ENCODE data around the gene MUC2.

Gene MUC2

GRCh38 chr11:1107316-1108245, 32.9 kb downstream of the MUC2 start:
- no peak for DNase-seq

GRCh38 chr11:1108246-1108900, 33.7 kb downstream of the MUC2 start:
- DNase-seq = no peak

DNA sequence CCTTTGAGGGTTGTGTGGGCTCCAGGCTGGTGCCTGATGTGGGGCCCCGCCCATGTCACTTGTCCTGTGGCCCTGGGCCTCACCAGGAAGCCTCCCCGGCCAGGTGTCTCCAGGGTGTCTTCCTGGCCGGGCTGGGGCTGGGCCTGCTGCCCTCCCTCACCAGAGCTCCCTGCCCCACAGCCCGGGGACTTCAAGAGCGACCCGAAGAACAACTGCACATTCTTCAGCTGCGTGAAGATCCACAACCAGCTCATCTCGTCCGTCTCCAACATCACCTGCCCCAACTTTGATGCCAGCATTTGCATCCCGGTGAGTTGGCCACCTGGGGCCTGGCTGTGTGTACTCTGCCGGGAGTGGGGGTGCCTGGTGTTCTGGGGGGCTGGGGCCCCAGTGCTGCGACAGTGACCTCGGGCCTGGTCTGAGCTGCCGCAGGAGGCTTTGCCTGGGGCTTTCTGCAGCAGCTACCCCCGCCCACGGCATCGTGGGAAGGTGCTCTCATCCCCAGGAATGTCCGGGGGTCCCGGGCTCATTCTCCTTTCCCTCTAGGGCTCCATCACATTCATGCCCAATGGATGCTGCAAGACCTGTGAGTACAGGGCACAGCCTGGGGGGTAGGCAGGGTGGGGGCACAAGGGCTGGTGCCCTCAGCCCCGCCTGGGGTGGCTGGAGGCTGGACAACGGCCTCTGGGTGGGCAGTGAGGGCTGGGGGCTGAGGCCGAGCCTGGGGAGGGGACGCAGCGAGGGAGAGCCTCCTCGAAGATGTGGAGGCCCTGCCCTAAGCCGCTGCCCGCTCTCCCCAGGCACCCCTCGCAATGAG, 34.6 kb downstream of the MUC2 start:
- DNase-seq = no peak

DNA sequence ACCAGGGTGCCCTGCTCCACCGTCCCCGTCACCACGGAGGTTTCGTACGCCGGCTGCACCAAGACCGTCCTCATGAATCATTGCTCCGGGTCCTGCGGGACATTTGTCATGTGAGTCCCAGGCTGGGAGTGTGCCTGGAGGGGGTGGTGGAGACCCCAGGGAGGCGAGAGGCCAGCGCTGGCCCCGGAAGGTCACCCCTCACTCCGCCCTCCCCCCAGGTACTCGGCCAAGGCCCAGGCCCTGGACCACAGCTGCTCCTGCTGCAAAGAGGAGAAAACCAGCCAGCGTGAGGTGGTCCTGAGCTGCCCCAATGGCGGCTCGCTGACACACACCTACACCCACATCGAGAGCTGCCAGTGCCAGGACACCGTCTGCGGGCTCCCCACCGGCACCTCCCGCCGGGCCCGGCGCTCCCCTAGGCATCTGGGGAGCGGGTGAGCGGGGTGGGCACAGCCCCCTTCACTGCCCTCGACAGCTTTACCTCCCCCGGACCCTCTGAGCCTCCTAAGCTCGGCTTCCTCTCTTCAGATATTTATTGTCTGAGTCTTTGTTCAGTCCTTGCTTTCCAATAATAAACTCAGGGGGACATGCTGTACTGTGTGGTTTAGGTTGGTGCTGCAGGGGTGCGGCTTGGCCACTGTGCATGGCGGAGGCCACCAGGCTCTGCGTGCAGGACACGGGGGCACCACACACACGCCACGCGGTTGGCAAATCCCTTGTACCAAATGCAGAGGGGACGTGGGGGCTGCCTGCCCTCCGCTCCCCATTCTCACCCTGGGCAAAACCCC, 35.4 kb downstream of the MUC2 start:
- no peak for DNase-seq

DNA sequence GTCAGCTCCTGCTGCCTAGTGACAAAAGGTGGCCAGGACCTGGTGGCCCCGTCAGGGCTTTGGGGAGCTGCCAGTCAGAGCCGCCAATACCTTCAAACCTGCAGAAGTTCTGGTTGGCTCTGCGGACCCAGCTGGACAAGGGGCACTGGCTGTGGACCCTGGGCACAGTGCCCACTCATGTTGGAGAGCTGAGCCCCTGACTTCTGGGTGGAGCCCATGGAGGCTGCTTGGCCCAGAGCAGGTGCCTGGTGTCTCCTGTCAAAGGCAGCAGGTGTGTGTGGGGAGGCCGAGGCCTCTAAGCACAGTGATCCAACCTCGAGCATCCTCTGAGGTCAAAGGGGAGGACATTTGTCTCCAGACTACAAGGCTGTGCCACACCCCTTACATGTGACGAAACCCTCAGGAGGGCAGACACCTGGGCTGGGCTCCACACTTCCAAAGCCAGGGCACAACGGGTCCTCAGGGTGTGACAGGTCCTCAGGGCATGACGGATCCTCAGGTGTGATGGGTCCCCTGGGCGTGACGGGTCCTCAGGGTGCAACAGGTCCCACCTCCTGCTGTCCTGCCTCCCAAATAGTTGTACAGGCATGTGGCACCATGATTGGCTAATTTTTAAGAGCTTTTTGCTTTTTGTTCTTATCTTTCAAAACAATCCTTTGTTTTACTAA, 37.0 kb downstream of the MUC2 start:
- no peak for DNase-seq

DNA sequence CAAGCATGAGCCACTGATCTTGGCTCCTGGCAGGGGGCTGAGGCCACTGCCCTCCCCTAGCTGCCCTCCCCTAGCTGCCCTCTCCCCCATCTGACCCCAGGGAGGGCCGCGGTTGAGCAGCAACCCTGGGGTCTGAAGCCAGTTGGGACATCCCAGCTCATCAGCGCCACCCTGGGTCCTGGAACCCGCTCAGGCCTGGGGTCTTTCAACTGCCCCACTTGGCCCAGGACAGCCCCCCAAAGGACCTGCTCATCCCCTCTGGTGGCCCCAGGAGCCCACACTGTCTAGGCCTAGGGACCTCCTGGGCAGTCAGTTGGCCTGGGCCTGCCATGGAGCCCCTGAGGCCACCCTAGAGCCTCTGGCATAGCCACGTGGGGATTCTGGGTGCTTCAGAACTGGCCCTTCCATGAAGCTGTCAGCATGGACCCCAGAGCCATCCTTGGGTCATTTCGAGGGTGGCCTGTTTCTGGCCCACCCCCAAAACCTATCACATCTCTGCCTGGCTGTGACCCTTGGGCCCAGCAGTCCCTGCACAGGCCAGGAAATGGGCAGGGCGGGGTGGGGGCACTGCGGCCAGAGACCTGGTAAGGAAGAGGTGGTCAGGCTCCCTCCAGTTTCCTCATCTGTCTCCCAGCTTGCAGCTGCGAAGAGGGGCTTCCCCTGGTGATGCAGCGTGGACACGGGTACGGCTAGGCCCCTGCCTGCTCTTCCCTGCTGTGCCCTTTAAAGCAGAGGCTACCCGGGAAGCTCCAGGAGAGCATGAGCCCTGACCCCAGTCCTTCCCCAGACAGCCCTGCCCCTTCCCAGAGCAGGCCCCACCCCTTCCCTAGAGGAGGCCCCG, 37.9 kb downstream of the MUC2 start:
- DNase-seq = no peak

DNA sequence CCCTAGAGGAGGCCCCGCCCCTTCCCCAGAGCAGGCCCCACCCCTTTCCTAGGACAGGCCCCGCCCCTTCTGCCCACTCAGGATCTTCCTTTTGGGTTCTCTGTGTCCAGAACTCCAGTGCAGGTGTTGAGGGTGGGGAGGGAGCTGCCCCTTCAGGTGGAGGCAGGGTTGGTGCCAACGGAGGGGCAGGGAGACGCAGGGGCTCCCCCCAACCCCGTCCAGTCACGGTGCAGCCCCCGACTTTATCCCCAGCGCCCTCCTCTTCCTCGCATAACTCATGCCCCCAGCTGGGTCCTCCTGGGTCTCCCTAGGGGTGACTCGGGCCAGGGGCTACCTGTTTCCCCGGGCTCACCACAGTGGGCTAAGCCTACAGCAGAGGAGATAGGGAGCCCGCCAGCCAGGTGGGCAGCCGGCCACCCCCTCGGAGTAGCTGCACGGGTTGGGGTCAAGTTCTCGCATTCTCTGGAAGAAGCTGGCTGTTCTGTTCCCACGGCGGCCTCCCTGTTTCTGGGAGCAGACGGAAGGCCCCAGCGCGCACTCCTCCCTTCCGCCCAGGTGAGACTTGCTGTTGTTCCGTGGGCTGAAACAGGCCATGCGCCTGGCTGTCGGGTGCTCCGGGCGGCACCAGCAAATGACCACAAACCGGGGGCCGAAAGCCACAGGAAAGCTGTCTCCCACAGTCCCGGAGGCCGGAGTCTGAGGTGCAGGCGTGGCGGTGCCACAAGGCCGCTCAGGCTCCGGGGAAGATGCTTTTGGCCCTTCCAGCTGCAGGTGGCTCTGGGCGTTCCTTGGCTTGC, 38.9 kb downstream of the MUC2 start:
- no peak for DNase-seq

GRCh38 chr11:1115292-1115691, 40.6 kb downstream of the MUC2 start:
- peak; percentile 0 for DNase-seq

- DNase-seq = peak; percentile 0
Observed at GRCh38 chr11:1116104-1116503, 41.4 kb downstream of the MUC2 start.

- DNase-seq = no peak
Observed at GRCh38 chr11:1116666-1117390, 42.2 kb downstream of the MUC2 start.

GRCh38 chr11:1117992-1118391, 43.3 kb downstream of the MUC2 start:
- no peak for DNase-seq

GRCh38 chr11:1118755-1119603, 44.3 kb downstream of the MUC2 start:
- no peak for DNase-seq

- no peak for DNase-seq
Observed at GRCh38 chr11:1119604-1120146, 45.0 kb downstream of the MUC2 start.

- DNase-seq = no peak
Observed at GRCh38 chr11:1120532-1121330, 46.1 kb downstream of the MUC2 start.

DNA sequence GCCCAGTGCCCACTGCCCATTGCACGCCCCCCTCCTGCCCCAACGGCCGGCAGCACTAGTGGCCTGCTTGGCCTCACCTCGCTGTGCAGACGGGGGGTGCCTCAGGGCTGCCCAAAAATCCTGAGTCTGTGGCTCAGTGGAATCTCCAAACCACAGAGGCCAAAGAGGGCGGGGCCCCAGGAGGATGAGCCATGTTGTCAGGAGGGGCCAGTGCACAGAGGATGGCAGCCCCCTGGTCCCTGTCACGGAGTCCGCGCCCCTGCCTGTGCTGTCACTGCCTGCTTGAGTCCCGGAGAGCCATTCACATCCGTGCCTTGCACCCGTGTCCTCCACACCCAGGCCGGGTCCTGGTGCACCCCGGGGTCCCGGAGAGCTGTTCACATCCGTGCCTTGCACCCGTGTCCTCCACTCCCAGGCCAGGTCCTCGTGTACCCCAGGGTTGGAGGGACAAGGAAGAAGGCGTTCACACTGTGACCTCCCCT, 46.7 kb downstream of the MUC2 start:
- no peak for DNase-seq

DNA sequence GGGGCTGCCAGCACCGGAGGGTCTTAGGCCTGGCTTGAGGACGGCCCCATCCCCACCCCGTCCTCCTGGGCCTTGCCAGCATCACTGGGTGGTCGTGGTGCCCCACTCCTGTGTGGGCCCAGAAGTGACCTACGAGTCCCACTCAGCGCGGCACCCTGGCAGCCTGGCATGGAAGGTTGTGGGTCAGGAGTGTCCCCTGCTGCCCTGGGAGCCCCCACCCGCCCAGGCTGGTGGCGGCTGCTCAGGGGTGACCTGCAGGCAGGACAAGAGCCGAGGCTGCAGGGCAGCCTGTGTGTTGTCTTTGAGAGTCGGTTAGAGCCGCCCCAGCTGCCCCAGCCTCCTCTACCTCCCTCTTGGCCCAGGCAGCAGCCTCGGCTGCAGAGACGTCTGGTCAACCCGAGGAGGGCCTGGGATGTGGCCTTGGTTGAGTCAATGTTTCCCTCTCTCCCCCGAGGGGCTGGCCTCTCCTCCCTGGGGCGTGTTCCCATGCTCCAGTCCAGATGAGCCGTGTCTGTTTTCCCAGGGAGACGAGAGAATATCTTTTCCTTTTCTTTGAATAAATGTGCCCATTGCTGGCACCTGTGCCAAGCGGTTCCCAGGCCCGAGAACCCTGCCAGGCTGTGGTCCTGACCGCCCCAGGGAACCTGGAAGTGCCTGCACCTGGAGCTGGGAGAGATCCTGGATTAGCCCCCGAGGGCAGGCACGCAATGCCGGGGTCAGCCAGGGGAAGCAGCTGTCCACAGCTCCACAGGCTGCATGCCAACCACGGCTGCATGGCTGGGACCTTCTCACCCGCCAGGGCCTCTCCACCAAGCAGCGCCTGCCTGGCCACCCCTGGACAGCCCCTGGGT, 47.4 kb downstream of the MUC2 start:
- no peak for DNase-seq

Measured in effector CD4-positive, alpha-beta T cell (primary cell).